Stimulated activated CD4-positive, alpha-beta T cell treated with anti-CD3 and anti-CD28 coated beads, Interleukin-15, amount 100 ng/mL, for 24 hours (primary cell): ENCODE measurements around the gene SERPINA10.
"Not testable (repeated sequence)": the region's sequence is repeated elsewhere in the genome, so short reads cannot be mapped to it uniquely, and the experiment has no call there.

Source experiments
- DNase-seq: peaks from one replicate; pipeline ENCODE4 v3.0.0-alpha.2; 2020

The SERPINA10 gene

GRCh38 chr14:94312481-94313246, 19.6 kb upstream of the SERPINA10 start:
- no peak for DNase-seq

- DNase-seq, result no peak
Observed at GRCh38 chr14:94310248-94310647, 17.2 kb upstream of the SERPINA10 start.

GRCh38 chr14:94309721-94310120, 16.7 kb upstream of the SERPINA10 start:
- DNase-seq, result no peak

- DNase-seq, result no peak
Observed at GRCh38 chr14:94307410-94307992, 14.4 kb upstream of the SERPINA10 start.

GRCh38 chr14:94306047-94306978, 13.2 kb upstream of the SERPINA10 start:
- DNase-seq, result no peak

- no peak for DNase-seq
Observed at GRCh38 chr14:94305620-94306019, 12.6 kb upstream of the SERPINA10 start.

- no peak for DNase-seq
Observed at GRCh38 chr14:94304243-94304642, 11.2 kb upstream of the SERPINA10 start.

- DNase-seq, result no peak
Observed at GRCh38 chr14:94303111-94303510, 10.0 kb upstream of the SERPINA10 start.

- DNase-seq, result no peak
Observed at GRCh38 chr14:94298130-94298529, 5.1 kb upstream of the SERPINA10 start.

GRCh38 chr14:94296181-94296545, 3.1 kb upstream of the SERPINA10 start:
- DNase-seq, result not testable (repeated sequence)

GRCh38 chr14:94295360-94296180, 2.5 kb upstream of the SERPINA10 start:
- DNase-seq, result no peak

GRCh38 chr14:94293578-94293924, 483 bp upstream of the SERPINA10 start:
- DNase-seq, result no peak

GRCh38 chr14:94292526-94292871, 569 bp downstream of the SERPINA10 start:
- no peak for DNase-seq

GRCh38 chr14:94291906-94292525, 1.1 kb downstream of the SERPINA10 start:
- DNase-seq, result no peak

- no peak for DNase-seq
Observed at GRCh38 chr14:94291159-94291905, 1.7 kb downstream of the SERPINA10 start.

- no peak for DNase-seq
Observed at GRCh38 chr14:94290197-94290596, 2.9 kb downstream of the SERPINA10 start.

GRCh38 chr14:94288610-94289465, 4.2 kb downstream of the SERPINA10 start:
- DNase-seq, result no peak

GRCh38 chr14:94285158-94285557, 7.9 kb downstream of the SERPINA10 start:
- DNase-seq, result no peak

GRCh38 chr14:94284221-94284620, 8.8 kb downstream of the SERPINA10 start:
- no peak for DNase-seq

GRCh38 chr14:94282991-94283723, 9.9 kb downstream of the SERPINA10 start:
- no peak for DNase-seq
